NCI-H146 treated with DMSO at 0.1 percent for 48 hours (cell line): ENCODE results near the gene TOR4A.

Experiments used
- DNase-seq: peaks from one replicate; lab custom pipeline; 2025; ENCODE audit not compliant: unreplicated experiment; lab: John Stamatoyannopoulos, UW

Gene TOR4A

GRCh38 chr9:137277329-137278041, at the start of gene TOR4A:
TOR4A (plus strand) TSS chr9:137277726; CDS start chr9:137278690, 964 bp downstream.
- DNase-seq, result no peak

- DNase-seq, result no peak
These were observed 49.5 kb upstream of the TOR4A start for GRCh38 chr9:137227853-137228505.

- DNase-seq, result no peak
These were observed 49.0 kb upstream of the TOR4A start for GRCh38 chr9:137228506-137228967.

- no peak for DNase-seq
These were observed 48.3 kb upstream of the TOR4A start for GRCh38 chr9:137228968-137229896.

GRCh38 chr9:137229903-137230704, 47.4 kb upstream of the TOR4A start:
- no peak for DNase-seq

- no peak for DNase-seq
These were observed 46.7 kb upstream of the TOR4A start, which contains the start of gene SLC34A3 for GRCh38 chr9:137230705-137231371. SLC34A3 (plus strand) TSS chr9:137230901; CDS start chr9:137231703, 802 bp downstream.

- DNase-seq, result no peak
These were observed 46.0 kb upstream of the TOR4A start for GRCh38 chr9:137231372-137232039.

- no peak for DNase-seq
These were observed 45.4 kb upstream of the TOR4A start for GRCh38 chr9:137232101-137232500.

GRCh38 chr9:137232510-137232909, 45.0 kb upstream of the TOR4A start:
- DNase-seq, result no peak

GRCh38 chr9:137233143-137233980, 44.2 kb upstream of the TOR4A start:
- DNase-seq, result no peak

- no peak for DNase-seq
These were observed 43.4 kb upstream of the TOR4A start for GRCh38 chr9:137234055-137234697.

GRCh38 chr9:137234758-137235423, 42.6 kb upstream of the TOR4A start:
- DNase-seq, result no peak

- DNase-seq, result no peak
These were observed 41.9 kb upstream of the TOR4A start for GRCh38 chr9:137235424-137236237.

- peak; percentile 57 for DNase-seq
These were observed 41.1 kb upstream of the TOR4A start for GRCh38 chr9:137236238-137236935.

GRCh38 chr9:137236936-137237421, 40.5 kb upstream of the TOR4A start:
- DNase-seq, result no peak
